ENCODE data around the gene ARAP2. TPM values are rescaled to one million over a fixed set of nuclear protein-coding genes. Genes with fewer than 3 reads are reported as not detected.

ARAP2 gene
- total RNA-seq, 1 donor from 2014 or later = 45.4 TPM

DNA sequence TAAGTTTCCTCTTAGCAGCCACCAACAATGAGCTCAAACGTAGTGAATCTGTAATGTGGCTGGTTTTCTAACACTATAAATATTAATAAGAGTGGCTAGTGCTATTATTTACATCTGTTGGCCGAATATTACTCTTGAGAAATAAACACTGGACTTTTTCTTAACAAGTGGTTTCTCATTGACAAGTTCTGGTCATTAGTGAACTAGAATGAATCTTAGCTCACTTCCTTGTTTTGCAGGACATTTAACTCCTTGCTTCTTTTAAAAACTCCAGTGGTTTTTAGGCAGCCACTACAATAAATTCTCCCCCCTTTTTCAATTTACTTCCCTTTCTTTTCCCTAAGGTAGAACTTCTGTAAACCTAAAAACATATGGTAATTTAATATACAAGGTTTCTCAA is 177.2 kb downstream of the ARAP2 start:
- H3K27ac Mint-ChIP-seq = no peak overlapping the region
- no peaks in the 10 kb centered on the region for H3K9me3 Mint-ChIP-seq
- no peak for DNase-seq

GRCh38 chr4:36065274-36065871 is 178.9 kb downstream of the ARAP2 start:
- intact Hi-C loops (cut with micrococcal nuclease) = no loop called here
- H3K27me3 Mint-ChIP-seq = no peaks in the 10 kb centered on the region
- no peak for DNase-seq
- H3K36me3 Mint-ChIP-seq (ENCODE audit: low read depth) = peaks cover 33% of the 10 kb centered on the region
- H3K4me3 Mint-ChIP-seq = no peak overlapping the region
- peaks cover 7% of the 10 kb centered on the region for H3K9me3 Mint-ChIP-seq
- no peak overlapping the region for H3K27ac Mint-ChIP-seq
- no peaks in the 10 kb centered on the region for H3K4me1 Mint-ChIP-seq

More for the DNA sequence above, 177.2 kb downstream of the ARAP2 start:
- H3K27me3 Mint-ChIP-seq = no peaks in the 10 kb centered on the region
- peaks cover 39% of the 10 kb centered on the region for H3K36me3 Mint-ChIP-seq (ENCODE audit: low read depth)
- no peaks in the 10 kb centered on the region for H3K4me1 Mint-ChIP-seq
- intact Hi-C loops (cut with micrococcal nuclease) = no loop called here
- no peak overlapping the region for H3K4me3 Mint-ChIP-seq

DNA sequence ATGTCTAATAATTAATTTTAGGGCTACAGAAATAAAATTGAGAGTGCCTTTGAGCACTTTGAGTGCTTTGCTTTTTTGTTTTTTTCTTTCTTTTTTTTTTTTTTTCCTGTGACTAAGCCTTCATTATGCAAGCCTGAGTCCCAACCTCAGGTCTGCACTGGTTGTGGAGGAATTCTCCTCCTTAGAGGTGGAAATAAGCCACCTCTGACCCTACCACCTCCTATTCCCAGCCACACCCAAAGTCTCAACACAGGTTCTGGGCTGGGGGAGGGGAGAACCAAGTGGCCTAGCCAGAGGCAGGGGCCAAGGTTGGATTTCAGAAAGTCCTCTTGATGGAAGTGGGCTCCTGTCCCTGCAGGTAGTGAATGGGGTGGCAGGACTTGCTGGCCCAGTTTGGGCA is 180.2 kb downstream of the ARAP2 start:
- intact Hi-C loops (cut with micrococcal nuclease) = no loop called here
- no peaks in the 10 kb centered on the region for H3K4me1 Mint-ChIP-seq
- H3K9me3 Mint-ChIP-seq = peaks cover 7% of the 10 kb centered on the region
- H3K4me3 Mint-ChIP-seq = no peak overlapping the region
- no peak overlapping the region for H3K27ac Mint-ChIP-seq
- peaks cover 28% of the 10 kb centered on the region for H3K36me3 Mint-ChIP-seq (ENCODE audit: low read depth)
- no peak for DNase-seq
- no peaks in the 10 kb centered on the region for H3K27me3 Mint-ChIP-seq

GRCh38 chr4:36056136-36056535 is 188.2 kb downstream of the ARAP2 start:
- no peaks in the 10 kb centered on the region for H3K9me3 Mint-ChIP-seq
- no peaks in the 10 kb centered on the region for H3K4me1 Mint-ChIP-seq
- H3K27ac Mint-ChIP-seq = no peak overlapping the region
- DNase-seq = no peak
- H3K27me3 Mint-ChIP-seq = no peaks in the 10 kb centered on the region
- no peak overlapping the region for H3K4me3 Mint-ChIP-seq
- intact Hi-C loops (cut with micrococcal nuclease) = no loop called here
- H3K36me3 Mint-ChIP-seq (ENCODE audit: low read depth) = no peaks in the 10 kb centered on the region

DNA sequence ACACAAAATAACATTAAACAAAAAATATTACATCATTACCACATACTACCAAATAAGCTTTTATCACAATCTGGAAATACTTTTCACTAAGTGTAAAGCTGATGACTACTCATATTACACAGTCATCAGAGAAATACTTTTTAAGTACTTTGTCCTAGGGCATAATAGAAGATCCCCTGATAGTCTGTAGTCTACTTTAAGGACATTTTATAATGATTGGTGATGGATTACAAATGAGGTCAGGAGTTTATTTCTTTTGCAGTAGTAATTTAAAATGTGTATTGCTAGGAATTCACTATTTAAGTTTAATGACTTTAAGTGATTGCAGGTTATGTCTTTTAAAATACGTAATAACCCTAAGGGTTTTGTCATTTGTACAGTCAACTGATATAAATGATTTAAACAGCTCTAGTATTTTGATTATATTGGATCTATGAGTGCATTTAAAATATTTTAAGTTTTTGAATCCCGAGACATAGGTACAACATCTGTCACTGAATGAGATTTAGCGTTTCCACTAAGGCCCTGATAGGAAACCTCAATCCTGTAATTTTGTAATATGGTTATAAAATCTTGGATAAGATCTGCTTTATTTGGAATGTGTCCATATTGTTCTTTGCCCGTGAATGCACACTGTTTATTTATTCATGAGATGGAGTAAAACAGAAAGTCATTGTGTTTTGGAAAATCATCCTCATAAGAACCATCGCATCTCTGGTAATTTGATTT is 189.5 kb downstream of the ARAP2 start:
- H3K27ac Mint-ChIP-seq = no peak overlapping the region
- no peak overlapping the region for H3K4me3 Mint-ChIP-seq
- no peaks in the 10 kb centered on the region for H3K4me1 Mint-ChIP-seq
- intact Hi-C loops (cut with micrococcal nuclease) = no loop called here
- no peaks in the 10 kb centered on the region for H3K9me3 Mint-ChIP-seq
- no peaks in the 10 kb centered on the region for H3K27me3 Mint-ChIP-seq
- no peaks in the 10 kb centered on the region for H3K36me3 Mint-ChIP-seq (ENCODE audit: low read depth)
- DNase-seq = no peak

DNA sequence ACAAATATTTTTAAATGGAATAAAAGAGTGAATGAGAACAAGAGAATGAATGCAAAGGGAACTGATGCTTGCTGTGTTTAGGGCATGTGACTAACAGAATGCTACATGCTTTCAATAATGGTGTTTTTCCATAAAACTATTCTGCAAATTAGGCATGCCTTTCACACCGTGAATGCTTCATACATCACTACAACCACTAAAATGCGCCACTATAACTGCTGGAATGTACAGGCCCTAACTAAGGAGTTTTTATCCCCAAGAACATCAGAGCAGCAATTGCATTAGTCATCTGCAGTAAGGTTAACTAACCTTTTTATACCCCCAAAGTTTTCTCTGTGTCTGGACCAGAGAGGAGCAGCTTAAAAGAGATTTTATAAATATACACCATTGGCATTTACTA is 190.4 kb downstream of the ARAP2 start:
- H3K36me3 Mint-ChIP-seq (ENCODE audit: low read depth) = no peaks in the 10 kb centered on the region
- no peak overlapping the region for H3K4me3 Mint-ChIP-seq
- no peaks in the 10 kb centered on the region for H3K9me3 Mint-ChIP-seq
- intact Hi-C loops (cut with micrococcal nuclease) = no loop called here
- H3K27me3 Mint-ChIP-seq = no peaks in the 10 kb centered on the region
- H3K4me1 Mint-ChIP-seq = no peaks in the 10 kb centered on the region
- H3K27ac Mint-ChIP-seq = no peak overlapping the region
- DNase-seq = no peak

GRCh38 chr4:36051634-36052033 is 192.7 kb downstream of the ARAP2 start:
- Mint-ChIP-seq H3K36me3 (ENCODE audit: low read depth) (no peaks in the 10 kb centered on the region), H3K27ac (no peak overlapping the region), H3K4me1 (no peaks in the 10 kb centered on the region), H3K27me3 (no peaks in the 10 kb centered on the region), H3K9me3 (no peaks in the 10 kb centered on the region), H3K4me3 (no peak overlapping the region)
- intact Hi-C loops (cut with micrococcal nuclease) = no loop called here
- no peak for DNase-seq

- no peak for DNase-seq
- no peak overlapping the region for H3K27ac Mint-ChIP-seq
- peaks cover 2% of the 10 kb centered on the region for H3K4me1 Mint-ChIP-seq
- no peak overlapping the region for H3K4me3 Mint-ChIP-seq
- intact Hi-C loops (cut with micrococcal nuclease) = no loop called here
- no peaks in the 10 kb centered on the region for H3K36me3 Mint-ChIP-seq (ENCODE audit: low read depth)
- no peaks in the 10 kb centered on the region for H3K9me3 Mint-ChIP-seq
- no peaks in the 10 kb centered on the region for H3K27me3 Mint-ChIP-seq
Observed at GRCh38 chr4:36046026-36046425, 198.3 kb downstream of the ARAP2 start.

- Mint-ChIP-seq H3K27me3 (no peaks in the 10 kb centered on the region), H3K27ac (no peak overlapping the region), H3K4me3 (no peak overlapping the region), H3K36me3 (ENCODE audit: low read depth) (no peaks in the 10 kb centered on the region), H3K4me1 (peaks cover 2% of the 10 kb centered on the region), H3K9me3 (peaks cover 7% of the 10 kb centered on the region)
- intact Hi-C loops (cut with micrococcal nuclease) = no loop called here
- DNase-seq = no peak
Observed at GRCh38 chr4:36043901-36044300, 200.4 kb downstream of the ARAP2 start.

- peaks cover 2% of the 10 kb centered on the region for H3K4me1 Mint-ChIP-seq
- intact Hi-C loops (cut with micrococcal nuclease) = no loop called here
- H3K4me3 Mint-ChIP-seq = no peak overlapping the region
- no peaks in the 10 kb centered on the region for H3K36me3 Mint-ChIP-seq (ENCODE audit: low read depth)
- peaks cover 7% of the 10 kb centered on the region for H3K9me3 Mint-ChIP-seq
- H3K27me3 Mint-ChIP-seq = no peaks in the 10 kb centered on the region
- no peak overlapping the region for H3K27ac Mint-ChIP-seq
- DNase-seq = no peak
Observed at GRCh38 chr4:36043241-36043640, 201.1 kb downstream of the ARAP2 start.

DNA sequence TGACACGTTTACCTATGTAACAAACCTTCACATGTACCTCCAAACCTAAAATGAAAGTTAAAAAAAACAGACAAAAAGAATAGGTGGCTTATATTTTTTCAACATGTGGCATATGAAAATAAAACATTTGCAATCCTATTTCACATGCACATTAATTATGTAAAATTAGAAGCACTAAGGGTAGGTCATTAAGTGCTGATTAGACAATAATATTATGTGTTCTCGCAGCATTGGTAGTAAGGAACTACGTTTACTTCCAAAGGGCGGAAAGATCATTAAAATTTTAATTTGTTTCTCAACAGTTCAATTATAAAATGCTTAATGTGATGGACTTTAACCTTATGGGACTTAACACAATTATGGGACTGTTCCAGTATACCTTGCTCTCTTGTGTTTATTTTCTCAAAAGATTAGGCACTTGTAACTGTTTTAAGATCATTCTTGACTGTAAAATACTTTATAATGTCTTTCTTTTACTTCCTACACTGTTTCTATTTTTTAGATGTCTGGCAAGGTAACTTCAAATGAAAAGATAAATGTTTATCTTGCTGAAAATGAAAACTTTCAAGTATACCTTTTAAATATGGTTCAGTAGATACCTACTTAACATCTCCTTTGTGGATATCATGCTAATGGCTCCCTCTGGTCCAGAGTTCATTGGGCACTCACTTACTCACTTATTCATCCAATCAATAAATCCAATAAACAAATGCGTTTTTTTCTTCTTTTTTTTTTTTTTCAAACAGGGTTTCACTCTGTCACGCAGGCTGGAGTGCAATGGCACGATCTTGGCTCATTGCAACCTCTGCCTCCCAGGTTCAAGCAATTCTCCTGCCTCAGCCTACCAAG is 202.0 kb downstream of the ARAP2 start:
- peaks cover 7% of the 10 kb centered on the region for H3K9me3 Mint-ChIP-seq
- H3K27me3 Mint-ChIP-seq = no peaks in the 10 kb centered on the region
- no peaks in the 10 kb centered on the region for H3K36me3 Mint-ChIP-seq (ENCODE audit: low read depth)
- H3K4me3 Mint-ChIP-seq = no peak overlapping the region
- H3K4me1 Mint-ChIP-seq = peaks cover 2% of the 10 kb centered on the region
- intact Hi-C loops (cut with micrococcal nuclease) = no loop called here
- no peak overlapping the region for H3K27ac Mint-ChIP-seq
- no peak for DNase-seq

DNA sequence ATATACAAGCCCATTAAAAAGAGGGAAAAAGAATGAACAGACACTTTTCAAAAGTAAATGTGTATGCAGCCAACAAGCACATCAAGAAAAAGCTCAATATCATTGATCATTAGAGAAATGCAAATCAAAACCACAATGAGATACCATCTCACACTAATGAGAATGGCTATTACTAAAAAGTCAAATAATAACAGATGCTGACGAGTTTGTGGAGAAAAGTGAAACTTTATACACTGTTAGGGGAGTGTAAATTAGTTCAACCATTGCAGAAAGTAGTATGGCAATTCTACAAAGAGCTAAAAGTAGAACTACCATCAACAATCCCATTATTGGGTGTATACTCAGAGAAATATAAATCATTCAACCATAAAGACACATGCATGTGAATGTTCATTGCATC is 203.0 kb downstream of the ARAP2 start:
- peaks cover 2% of the 10 kb centered on the region for H3K4me1 Mint-ChIP-seq
- peaks cover 7% of the 10 kb centered on the region for H3K9me3 Mint-ChIP-seq
- intact Hi-C loops (cut with micrococcal nuclease) = no loop called here
- no peaks in the 10 kb centered on the region for H3K36me3 Mint-ChIP-seq (ENCODE audit: low read depth)
- no peak for DNase-seq
- no peaks in the 10 kb centered on the region for H3K27me3 Mint-ChIP-seq
- H3K4me3 Mint-ChIP-seq = no peak overlapping the region
- no peak overlapping the region for H3K27ac Mint-ChIP-seq

- intact Hi-C loops (cut with micrococcal nuclease) = no loop called here
- no peak for DNase-seq
- Mint-ChIP-seq H3K4me3 (no peak overlapping the region), H3K4me1 (no peaks in the 10 kb centered on the region), H3K36me3 (ENCODE audit: low read depth) (no peaks in the 10 kb centered on the region), H3K27me3 (no peaks in the 10 kb centered on the region), H3K9me3 (peaks cover 18% of the 10 kb centered on the region), H3K27ac (no peak overlapping the region)
Observed at GRCh38 chr4:36039026-36039425, 205.3 kb downstream of the ARAP2 start.

DNA sequence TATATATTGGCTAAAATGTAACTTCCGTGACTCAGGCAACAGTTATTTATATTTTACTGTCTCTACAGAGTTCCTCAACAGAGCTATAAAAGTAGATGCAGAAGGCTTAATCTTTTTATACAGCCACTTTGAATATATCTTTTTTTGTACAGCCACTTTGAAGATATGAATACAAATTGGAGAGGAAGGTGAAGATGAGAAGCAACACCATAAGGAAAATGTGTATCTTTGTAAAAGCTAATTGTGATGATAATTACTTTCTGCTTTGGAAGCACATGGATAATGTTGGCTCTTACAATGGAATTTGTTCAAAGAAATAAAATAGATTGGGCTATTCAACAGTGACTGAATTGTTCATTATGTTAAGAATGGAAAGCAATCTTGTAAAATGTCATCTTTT is 205.8 kb downstream of the ARAP2 start:
- Mint-ChIP-seq H3K27ac (no peak overlapping the region), H3K4me1 (no peaks in the 10 kb centered on the region), H3K4me3 (no peak overlapping the region), H3K36me3 (ENCODE audit: low read depth) (no peaks in the 10 kb centered on the region), H3K27me3 (no peaks in the 10 kb centered on the region), H3K9me3 (peaks cover 20% of the 10 kb centered on the region)
- no peak for DNase-seq
- intact Hi-C loops (cut with micrococcal nuclease) = no loop called here
